GM18858 (cell line): ENCODE data around the gene GRIK2.
"Not testable (repeated sequence)": the region's sequence is repeated elsewhere in the genome, so short reads cannot be mapped to it uniquely, and the experiment has no call there.

Experiments
- ATAC-seq: cut with Tn5 transposase; IDR thresholded peaks from one replicate; pipeline ENCODE4 v1.9.1; 2021; ENCODE audit not compliant: unreplicated experiment

The GRIK2 gene

GRCh38 chr6:101956961-101957360 is 563.5 kb downstream of the GRIK2 start:
- ATAC-seq: no peak

GRCh38 chr6:101961357-101961756 is 567.8 kb downstream of the GRIK2 start:
- no peak for ATAC-seq

- ATAC-seq: no peak
Observed at GRCh38 chr6:101980924-101981323, 587.4 kb downstream of the GRIK2 start.

GRCh38 chr6:101986476-101986875 is 593.0 kb downstream of the GRIK2 start:
- no peak for ATAC-seq

GRCh38 chr6:101992286-101992685 is 598.8 kb downstream of the GRIK2 start:
- no peak for ATAC-seq

- ATAC-seq: no peak
Observed at GRCh38 chr6:101994521-101994920, 601.0 kb downstream of the GRIK2 start.

- no peak for ATAC-seq
Observed at GRCh38 chr6:102015431-102015830, 621.9 kb downstream of the GRIK2 start.

GRCh38 chr6:102022281-102022680 is 628.8 kb downstream of the GRIK2 start:
- ATAC-seq: no peak

GRCh38 chr6:102022803-102023202 is 629.3 kb downstream of the GRIK2 start:
- no peak for ATAC-seq

- ATAC-seq: no peak
Observed at GRCh38 chr6:102023977-102024657, 630.6 kb downstream of the GRIK2 start.

- ATAC-seq: no peak
Observed at GRCh38 chr6:102026649-102027048, 633.1 kb downstream of the GRIK2 start.

GRCh38 chr6:102028176-102028575 is 634.7 kb downstream of the GRIK2 start:
- no peak for ATAC-seq

GRCh38 chr6:102038964-102039363 is 645.5 kb downstream of the GRIK2 start:
- no peak for ATAC-seq

- no peak for ATAC-seq
Observed at GRCh38 chr6:102039441-102039840, 645.9 kb downstream of the GRIK2 start.

GRCh38 chr6:102051001-102051400 is 657.5 kb downstream of the GRIK2 start:
- ATAC-seq: no peak

- no peak for ATAC-seq
Observed at GRCh38 chr6:102051720-102052119, 658.2 kb downstream of the GRIK2 start.

GRCh38 chr6:102064142-102064541 is 670.6 kb downstream of the GRIK2 start:
- no peak for ATAC-seq

- no peak for ATAC-seq
Observed at GRCh38 chr6:102066301-102066700, 672.8 kb downstream of the GRIK2 start.

GRCh38 chr6:102068349-102068929 is 674.9 kb downstream of the GRIK2 start:
- no peak for ATAC-seq

- no peak for ATAC-seq
Observed at GRCh38 chr6:102075539-102075938, 682.0 kb downstream of the GRIK2 start.

- ATAC-seq: no peak
Observed at GRCh38 chr6:102085257-102085656, 691.7 kb downstream of the GRIK2 start.

- not testable (repeated sequence) for ATAC-seq
Observed at GRCh38 chr6:102088160-102088559, 694.7 kb downstream of the GRIK2 start.

- ATAC-seq: peak; percentile 80
Observed at GRCh38 chr6:102114402-102114801, 720.9 kb downstream of the GRIK2 start.
